ENCODE measurements around the gene CRKL. TPM values are rescaled to one million over a fixed set of nuclear protein-coding genes. Genes with fewer than 3 reads are reported as not detected.

CRKL gene
- total and polyA plus RNA-seq, 2 donors (not counting 1 experiment from before 2014, with no cell fraction given) = 17.1 to 76.7 TPM

DNA sequence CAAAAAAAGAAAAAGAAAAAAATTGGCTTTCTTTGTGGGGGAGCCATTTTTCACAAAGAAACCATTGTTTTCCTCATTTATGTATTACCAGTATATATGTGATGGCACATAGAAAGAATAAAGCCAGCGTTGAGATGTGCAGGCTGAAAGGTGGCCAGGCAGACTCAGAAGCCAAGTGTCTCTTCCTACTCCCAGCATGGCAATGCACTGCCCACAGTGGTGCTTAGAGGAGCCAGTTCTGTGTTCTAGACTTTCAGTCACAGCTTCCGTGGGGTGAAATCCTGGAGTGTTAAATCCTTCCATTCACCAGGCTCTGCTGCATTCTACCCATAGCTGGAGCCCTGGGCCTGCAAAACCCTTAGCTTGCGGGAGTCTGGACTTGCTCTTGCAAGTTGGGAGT, 39.5 kb upstream of the CRKL start:
- Mint-ChIP-seq H3K27me3 (no peaks in the 10 kb centered on the region), H3K4me3 (no peak overlapping the region), H3K9me3 (ENCODE audit: insufficient read depth) (no peaks in the 10 kb centered on the region), H3K4me1 (no peaks in the 10 kb centered on the region), H3K27ac (no peak overlapping the region)
- 100% methylated on average over 2 of the region's 3 CpGs for WGBS (ENCODE audit: insufficient coverage)
- Histone ChIP-seq H3K9ac (ENCODE audit: low read length) (no peak overlapping the region), H4K20me1 (ENCODE audit: control insufficient read depth, insufficient read depth, low read length, poor library complexity, severe bottlenecking) (no peaks in the 10 kb centered on the region), H2AFZ (ENCODE audit: insufficient read depth, low read depth, low read length, poor library complexity, severe bottlenecking) (no peak overlapping the region), H3K9me3 (ENCODE audit: control extremely low read depth in 1 of 3, control insufficient read depth in 2 of 3, insufficient read depth in 1 of 3, low read length in 2 of 3) (no peaks in the 10 kb centered on the region), H3K36me3 (replicated peaks in 1 of 2; ENCODE audit: control extremely low read depth in 1 of 2, control insufficient read depth in 1 of 2, extremely low read depth in 1 of 2, insufficient read depth in 2 of 2, low read length in 1 of 2) (peaks cover 0 to 33% of the 10 kb centered on the region in 2 experiments), H3K27ac (ENCODE audit: low read length in 2 of 2) (no peak overlapping the region), H3K4me2 (replicated peaks; ENCODE audit: low read depth, low read length, poor library complexity, severe bottlenecking) (no peak overlapping the region), H3K4me1 (ENCODE audit: control insufficient read depth in 2 of 2, insufficient read depth in 2 of 2, low read length in 2 of 2) (no peaks in the 10 kb centered on the region), H3K27me3 (replicated peaks in 1 of 4; ENCODE audit: control extremely low read depth in 1 of 4, control insufficient read depth in 3 of 4, insufficient read depth in 4 of 4, low read length in 3 of 4) (no peaks in the 10 kb centered on the region), H3K79me2 (ENCODE audit: control insufficient read depth, insufficient read depth, low read length) (no peaks in the 10 kb centered on the region), H3K4me3 (ENCODE audit: control extremely low read depth in 1 of 5, extremely low read depth in 1 of 5, insufficient read depth in 1 of 5, low read depth in 2 of 5, low read length in 4 of 5) (no peak overlapping the region)
- intact Hi-C loops (cut with micrococcal nuclease) = no loop called here
- CTCF ChIA-PET = no interaction called here
- TF ChIP-seq EZH2 (IDR thresholded peaks at IDR 0.05; ENCODE audit: borderline replicate concordance, insufficient read depth, low read depth, low read length, poor library complexity, severe bottlenecking) = no peak
- TF ChIP-seq, protein P1, sequence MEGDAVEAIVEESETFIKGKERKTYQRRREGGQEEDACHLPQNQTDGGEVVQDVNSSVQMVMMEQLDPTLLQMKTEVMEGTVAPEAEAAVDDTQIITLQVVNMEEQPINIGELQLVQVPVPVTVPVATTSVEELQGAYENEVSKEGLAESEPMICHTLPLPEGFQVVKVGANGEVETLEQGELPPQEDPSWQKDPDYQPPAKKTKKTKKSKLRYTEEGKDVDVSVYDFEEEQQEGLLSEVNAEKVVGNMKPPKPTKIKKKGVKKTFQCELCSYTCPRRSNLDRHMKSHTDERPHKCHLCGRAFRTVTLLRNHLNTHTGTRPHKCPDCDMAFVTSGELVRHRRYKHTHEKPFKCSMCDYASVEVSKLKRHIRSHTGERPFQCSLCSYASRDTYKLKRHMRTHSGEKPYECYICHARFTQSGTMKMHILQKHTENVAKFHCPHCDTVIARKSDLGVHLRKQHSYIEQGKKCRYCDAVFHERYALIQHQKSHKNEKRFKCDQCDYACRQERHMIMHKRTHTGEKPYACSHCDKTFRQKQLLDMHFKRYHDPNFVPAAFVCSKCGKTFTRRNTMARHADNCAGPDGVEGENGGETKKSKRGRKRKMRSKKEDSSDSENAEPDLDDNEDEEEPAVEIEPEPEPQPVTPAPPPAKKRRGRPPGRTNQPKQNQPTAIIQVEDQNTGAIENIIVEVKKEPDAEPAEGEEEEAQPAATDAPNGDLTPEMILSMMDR (IDR thresholded peaks at IDR 0.05) = no peak
- POLR2A ChIA-PET = interaction anchor here (0.6 kb wide), 1 partner anchor 22 kb away, joined by 7 read pairs; no protein-coding TSS in a partner anchor
- DNase-seq (no peak), ATAC-seq (ENCODE audit: low read depth) (no peak)

DNA sequence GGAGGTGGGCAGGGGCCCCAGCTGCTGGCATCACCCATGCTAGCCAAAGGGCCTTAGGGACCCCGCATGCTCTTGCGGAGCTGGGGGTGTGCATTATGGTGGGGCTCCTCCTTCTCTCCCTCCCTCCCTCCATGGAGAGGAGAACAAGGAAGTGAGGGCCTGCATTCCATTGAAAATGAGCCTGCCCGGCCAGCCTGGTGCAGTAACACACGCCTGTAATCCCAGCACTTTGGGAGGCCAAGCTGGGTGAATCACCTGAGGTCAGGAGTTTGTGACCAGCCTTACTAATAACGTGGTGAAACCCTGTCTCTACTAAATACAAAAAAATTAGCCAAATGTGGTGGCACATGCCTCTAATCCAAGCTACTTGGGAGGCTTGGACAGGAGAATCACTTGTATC, 36.0 kb upstream of the CRKL start:
- Histone ChIP-seq H4K20me1 (ENCODE audit: control insufficient read depth, insufficient read depth, low read length, poor library complexity, severe bottlenecking) (no peaks in the 10 kb centered on the region), H3K9me3 (ENCODE audit: control extremely low read depth in 1 of 3, control insufficient read depth in 2 of 3, insufficient read depth in 1 of 3, low read length in 2 of 3) (no peaks in the 10 kb centered on the region), H3K4me2 (replicated peaks; ENCODE audit: low read depth, low read length, poor library complexity, severe bottlenecking) (no peak overlapping the region), H3K36me3 (replicated peaks in 1 of 2; ENCODE audit: control extremely low read depth in 1 of 2, control insufficient read depth in 1 of 2, extremely low read depth in 1 of 2, insufficient read depth in 2 of 2, low read length in 1 of 2) (peaks cover 0 to 42% of the 10 kb centered on the region in 2 experiments), H2AFZ (ENCODE audit: insufficient read depth, low read depth, low read length, poor library complexity, severe bottlenecking) (no peak overlapping the region), H3K4me3 (ENCODE audit: control extremely low read depth in 1 of 5, extremely low read depth in 1 of 5, insufficient read depth in 1 of 5, low read depth in 2 of 5, low read length in 4 of 5) (no peak overlapping the region), H3K27me3 (replicated peaks in 1 of 4; ENCODE audit: control extremely low read depth in 1 of 4, control insufficient read depth in 3 of 4, insufficient read depth in 4 of 4, low read length in 3 of 4) (no peaks in the 10 kb centered on the region), H3K9ac (ENCODE audit: low read length) (no peak overlapping the region), H3K79me2 (ENCODE audit: control insufficient read depth, insufficient read depth, low read length) (no peaks in the 10 kb centered on the region), H3K4me1 (ENCODE audit: control insufficient read depth in 2 of 2, insufficient read depth in 2 of 2, low read length in 2 of 2) (no peaks in the 10 kb centered on the region), H3K27ac (ENCODE audit: low read length in 2 of 2) (no peak overlapping the region)
- Mint-ChIP-seq H3K4me3 (no peak overlapping the region), H3K27me3 (no peaks in the 10 kb centered on the region), H3K9me3 (ENCODE audit: insufficient read depth) (no peaks in the 10 kb centered on the region), H3K27ac (no peak overlapping the region), H3K4me1 (no peaks in the 10 kb centered on the region)
- intact Hi-C loops (cut with micrococcal nuclease) = no loop called here
- ChIA-PET POLR2A (no interaction called here), CTCF (interaction anchor here (1.5 kb wide), 1 partner anchor 8 kb away, joined by 3 read pairs; no protein-coding TSS in a partner anchor)
- ATAC-seq (ENCODE audit: low read depth) (no peak), DNase-seq (no peak)
- WGBS (ENCODE audit: insufficient coverage) = 100% methylated on average over 2 of the region's 5 CpGs
- TF ChIP-seq, protein P1 (IDR thresholded peaks at IDR 0.05) = no peak
- TF ChIP-seq EZH2 (IDR thresholded peaks at IDR 0.05; ENCODE audit: borderline replicate concordance, insufficient read depth, low read depth, low read length, poor library complexity, severe bottlenecking) = no peak
